DMS114 treated with DMSO at 0.1 percent for 48 hours (cell line): ENCODE results near the gene SDCCAG8.
"Not testable (repeated sequence)": the region's sequence is repeated elsewhere in the genome, so short reads cannot be mapped to it uniquely, and the experiment has no call there.

Experiments
- DNase-seq: peaks from one replicate; lab custom pipeline; 2025; ENCODE audit not compliant: unreplicated experiment; lab: John Stamatoyannopoulos, UW

SDCCAG8 gene

GRCh38 chr1:243323491-243323890, 67.7 kb downstream of the SDCCAG8 start:
- no peak for DNase-seq

DNA sequence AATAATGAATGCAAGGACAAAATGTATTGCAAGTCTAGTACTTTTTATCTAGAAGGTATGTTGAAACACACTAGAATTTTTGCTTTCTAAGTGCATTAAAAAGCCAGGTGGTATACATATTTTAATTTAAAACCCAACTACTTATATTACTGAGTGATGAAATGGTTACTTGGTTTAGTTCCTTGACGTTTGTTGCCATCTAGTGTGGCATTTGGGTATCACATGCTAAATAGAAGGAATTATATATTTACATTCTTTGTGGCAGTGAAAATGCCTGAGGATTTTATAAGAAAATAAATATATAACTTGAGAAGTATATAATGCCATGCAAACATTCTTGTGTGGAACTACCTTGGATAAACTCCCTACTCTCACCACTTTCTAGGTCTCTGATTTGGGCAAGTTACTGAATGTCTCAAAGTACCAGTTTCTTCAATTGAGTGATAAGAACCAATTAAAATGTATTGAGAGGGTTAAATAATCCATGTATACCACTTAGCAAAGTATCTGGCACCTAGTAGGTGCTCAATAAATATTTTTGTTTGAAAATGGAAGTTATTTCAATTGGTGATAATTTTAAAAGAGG, 69.6 kb downstream of the SDCCAG8 start:
- DNase-seq: peak; percentile 54

DNA sequence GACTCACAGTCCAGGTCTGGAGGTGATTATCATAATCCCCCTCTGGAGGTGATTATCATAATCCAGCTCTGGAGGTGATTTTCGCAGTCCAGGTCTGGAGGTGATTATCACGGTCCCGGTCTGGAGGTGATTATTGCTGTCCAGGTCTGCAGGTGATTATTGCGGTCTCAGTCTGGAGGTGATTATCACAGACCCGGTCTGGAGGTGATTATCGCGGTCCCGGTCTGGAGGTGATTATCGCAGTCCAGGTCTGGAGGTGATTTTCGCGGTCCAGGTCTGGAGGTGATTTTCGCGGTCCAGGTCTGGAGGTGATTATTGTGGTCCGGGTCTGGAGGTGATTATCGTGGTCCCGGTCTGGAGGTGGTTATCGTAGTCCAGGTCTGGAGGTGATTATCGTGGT, 76.6 kb downstream of the SDCCAG8 start:
- no peak for DNase-seq

GRCh38 chr1:243335292-243335691, 79.5 kb downstream of the SDCCAG8 start:
- DNase-seq: no peak

GRCh38 chr1:243336163-243336562, 80.3 kb downstream of the SDCCAG8 start:
- no peak for DNase-seq

DNA sequence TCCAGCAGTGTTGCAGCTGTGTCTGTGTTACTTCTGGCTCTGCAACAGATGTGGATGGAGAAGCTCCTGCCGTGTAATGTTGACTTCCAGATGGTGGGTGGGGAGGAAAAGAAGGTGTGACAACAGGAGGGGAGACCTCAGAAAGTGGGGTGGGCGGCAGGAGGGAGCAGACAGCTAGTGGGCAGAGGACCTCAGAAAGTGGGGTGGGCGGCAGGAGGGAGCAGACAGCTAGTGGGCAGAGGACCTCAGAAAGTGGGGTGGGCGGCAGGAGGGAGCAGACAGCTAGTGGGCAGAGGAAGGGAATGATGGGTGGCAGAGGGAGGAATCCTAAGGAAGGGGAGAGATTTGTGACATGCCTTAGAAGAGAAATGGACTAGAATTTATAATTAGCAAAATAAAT, 83.0 kb downstream of the SDCCAG8 start:
- DNase-seq: not testable (repeated sequence)

GRCh38 chr1:243341074-243341473, 85.2 kb downstream of the SDCCAG8 start:
- DNase-seq: no peak

- peak; percentile 45 for DNase-seq
These were observed 88.4 kb downstream of the SDCCAG8 start for GRCh38 chr1:243343970-243344937.

DNA sequence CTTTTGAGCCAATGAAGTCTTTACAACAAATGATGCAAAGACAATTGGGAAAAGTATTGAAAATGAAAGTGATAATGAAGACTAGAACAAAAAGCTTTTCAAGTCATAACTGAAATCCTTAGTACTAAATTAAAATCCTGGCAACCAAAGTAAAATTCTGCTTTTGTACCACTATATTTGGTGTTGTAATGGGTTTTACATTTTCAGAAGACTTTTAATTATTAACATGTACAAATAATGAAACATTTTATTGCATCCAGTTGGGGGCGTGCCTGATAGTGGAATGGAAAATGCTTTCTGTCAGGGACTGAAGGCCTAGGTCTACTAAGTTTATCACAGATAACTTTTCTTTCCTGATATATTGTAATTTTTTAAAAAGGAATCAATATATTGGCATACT, 89.4 kb downstream of the SDCCAG8 start:
- DNase-seq: no peak

DNA sequence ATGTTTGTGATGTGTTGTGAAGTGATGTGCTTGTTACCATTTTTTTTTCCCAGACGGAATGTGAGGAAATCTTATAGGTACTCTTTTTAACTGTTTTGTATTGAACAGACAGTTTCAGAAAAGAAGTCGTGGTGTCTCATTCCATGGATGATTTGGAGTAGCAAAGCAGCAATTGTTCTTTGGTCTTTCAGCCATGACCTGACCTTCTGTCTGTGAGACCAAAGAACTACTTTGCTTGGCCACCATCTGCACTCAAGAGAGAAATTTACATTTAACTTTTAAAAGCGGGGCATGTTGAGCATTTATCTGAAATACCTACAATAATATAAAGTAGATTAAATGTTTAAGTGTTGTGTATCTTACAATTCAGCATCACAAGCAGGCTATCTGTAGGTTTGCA, 90.2 kb downstream of the SDCCAG8 start:
- DNase-seq: no peak

GRCh38 chr1:243346468-243346867, 90.6 kb downstream of the SDCCAG8 start:
- DNase-seq: no peak

GRCh38 chr1:243348331-243348730, 92.5 kb downstream of the SDCCAG8 start:
- DNase-seq: no peak

- no peak for DNase-seq
These were observed 93.3 kb downstream of the SDCCAG8 start for GRCh38 chr1:243349128-243349527.

GRCh38 chr1:243351337-243351736, 95.5 kb downstream of the SDCCAG8 start:
- DNase-seq: no peak

- DNase-seq: no peak
These were observed 98.8 kb downstream of the SDCCAG8 start for GRCh38 chr1:243354511-243355153.

DNA sequence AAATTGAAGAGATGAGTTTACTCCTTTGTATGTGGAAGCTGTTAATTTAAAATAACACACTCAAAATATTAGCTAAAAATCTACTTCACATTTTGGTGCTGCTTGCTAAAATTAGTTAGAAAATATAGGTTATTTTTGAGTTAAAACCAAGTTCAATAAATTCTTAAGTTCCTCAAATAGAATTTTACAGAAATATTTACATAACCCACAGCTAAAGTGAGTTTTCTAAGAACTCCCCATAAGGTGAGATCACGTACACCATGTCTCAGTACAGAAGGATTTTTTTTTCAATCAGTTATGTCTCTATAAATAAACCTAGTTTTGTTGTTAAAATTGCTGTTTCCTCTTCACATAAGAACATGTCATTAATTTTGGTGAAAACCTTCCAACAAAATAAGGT, 108.0 kb downstream of the SDCCAG8 start:
- no peak for DNase-seq

DNA sequence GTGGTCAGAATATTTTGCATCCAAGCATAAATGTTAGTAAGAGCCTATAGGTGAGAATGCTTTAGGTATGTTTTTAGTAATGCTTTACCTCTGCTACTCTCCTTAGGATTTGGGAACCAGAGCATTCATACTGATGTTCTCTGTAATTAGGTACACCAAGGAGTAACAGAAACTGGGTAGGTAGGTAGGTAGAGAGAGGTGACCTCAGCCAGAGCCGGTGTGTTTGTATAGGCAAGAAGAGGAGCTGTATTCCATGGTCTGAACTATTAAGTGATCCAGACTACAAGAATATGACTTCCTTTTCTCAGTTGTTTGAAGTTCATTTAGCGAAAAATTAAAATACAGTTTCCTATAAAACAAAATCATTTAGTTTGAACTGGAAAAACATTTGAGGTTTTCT, 108.5 kb downstream of the SDCCAG8 start:
- DNase-seq: no peak

DNA sequence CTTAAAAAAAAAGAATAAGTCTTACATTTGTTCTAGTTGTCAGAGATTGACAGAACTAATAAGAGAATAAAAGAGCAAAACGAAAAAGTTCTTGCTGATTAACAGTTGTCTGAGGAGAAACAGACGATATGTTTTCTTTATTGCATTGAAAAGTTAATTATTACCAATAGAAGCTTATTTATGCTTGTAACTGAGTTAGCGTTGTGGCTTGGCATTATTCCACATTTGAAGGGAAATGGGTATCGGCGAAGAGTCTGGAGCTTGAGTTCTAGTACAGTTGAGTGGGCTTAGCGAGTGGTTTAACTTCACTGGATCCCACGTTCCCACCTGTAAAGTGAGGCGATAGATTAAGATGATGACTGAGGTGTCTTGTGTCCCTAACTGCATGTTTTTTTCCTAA, 109.0 kb downstream of the SDCCAG8 start:
- no peak for DNase-seq

DNA sequence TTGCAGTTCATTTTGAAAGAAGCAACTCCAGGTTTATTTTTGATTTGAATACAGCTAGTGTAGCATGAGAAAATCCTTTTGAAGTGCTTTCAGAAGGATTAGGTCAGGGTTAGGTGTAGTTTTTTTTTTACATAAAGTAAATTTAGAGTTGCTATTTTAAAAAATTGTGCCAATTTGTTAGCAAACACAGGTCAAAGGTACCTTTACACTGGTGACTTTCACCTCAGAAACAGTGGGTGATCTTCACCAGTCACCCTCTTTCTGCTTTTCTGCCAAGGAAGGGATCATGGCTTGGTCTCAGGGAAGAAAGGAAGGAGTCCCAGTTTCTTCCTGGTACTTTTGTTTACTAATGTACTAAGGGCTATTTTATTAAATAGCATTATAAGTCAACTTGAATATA, 111.5 kb downstream of the SDCCAG8 start:
- no peak for DNase-seq

GRCh38 chr1:243374412-243374811, 118.6 kb downstream of the SDCCAG8 start:
- DNase-seq: no peak

DNA sequence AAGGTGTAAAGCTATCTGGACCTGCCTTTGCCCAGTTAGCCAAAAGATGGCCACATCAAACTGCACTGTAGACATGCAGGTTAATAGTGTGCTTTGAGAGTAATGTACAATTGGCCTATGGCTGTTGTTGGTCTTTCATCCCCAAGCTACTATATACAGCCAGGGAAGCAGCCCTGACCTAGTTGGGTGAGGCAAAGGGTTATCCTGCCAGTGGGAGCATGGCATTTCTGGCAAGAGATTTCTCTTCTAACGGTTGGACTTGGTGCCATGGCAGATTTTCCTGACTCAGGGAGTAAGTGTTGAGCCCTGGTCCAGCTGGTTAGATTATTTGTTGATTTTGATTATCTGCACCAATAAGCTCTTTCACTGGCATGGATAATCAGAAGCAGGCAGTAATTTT, 119.8 kb downstream of the SDCCAG8 start:
- DNase-seq: no peak

- DNase-seq: no peak
These were observed 122.8 kb downstream of the SDCCAG8 start for GRCh38 chr1:243378669-243379068.
